Mucosa of gallbladder (tissue), 1 donor: ENCODE results near the gene MTARC2. TPM values are rescaled to one million over a fixed set of nuclear protein-coding genes. Genes with fewer than 3 reads are reported as not detected.

Experiments
- DNase-seq: peaks from one replicate; pipeline ENCODE4 v3.0.0-alpha.2; 2020; ENCODE audit warnings: low spot score
- total RNA-seq: library from RNA; stranded (reverse); gene quantifications from one replicate; pipeline ENCODE4 v1.2.1, GENCODE V29; 2021
- donor health status: DM: no; HTN: no; CAD: no.

The MTARC2 gene
- total RNA-seq, 1 donor from 2014 or later: 78.0 TPM

DNA sequence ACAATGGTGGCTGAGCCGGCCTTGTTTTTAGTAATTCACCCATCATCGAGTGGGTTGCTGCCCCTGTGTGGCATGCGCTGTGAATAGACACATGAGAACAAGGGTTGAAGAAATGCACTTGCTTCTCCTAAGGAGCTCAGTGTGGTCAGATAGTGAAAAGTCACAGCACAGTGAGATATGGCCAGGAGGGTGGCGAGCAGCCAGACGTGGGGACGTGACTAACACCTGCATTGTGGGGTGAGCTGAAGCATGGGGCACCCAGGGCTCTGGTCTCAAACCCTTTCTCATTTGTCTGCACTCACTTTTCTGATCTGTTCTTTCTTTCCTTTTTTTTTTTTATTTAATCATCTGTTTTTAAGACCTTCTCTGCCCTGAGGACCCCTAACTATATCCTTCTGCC is 52.1 kb downstream of the MTARC2 start:
- no peak for DNase-seq

DNA sequence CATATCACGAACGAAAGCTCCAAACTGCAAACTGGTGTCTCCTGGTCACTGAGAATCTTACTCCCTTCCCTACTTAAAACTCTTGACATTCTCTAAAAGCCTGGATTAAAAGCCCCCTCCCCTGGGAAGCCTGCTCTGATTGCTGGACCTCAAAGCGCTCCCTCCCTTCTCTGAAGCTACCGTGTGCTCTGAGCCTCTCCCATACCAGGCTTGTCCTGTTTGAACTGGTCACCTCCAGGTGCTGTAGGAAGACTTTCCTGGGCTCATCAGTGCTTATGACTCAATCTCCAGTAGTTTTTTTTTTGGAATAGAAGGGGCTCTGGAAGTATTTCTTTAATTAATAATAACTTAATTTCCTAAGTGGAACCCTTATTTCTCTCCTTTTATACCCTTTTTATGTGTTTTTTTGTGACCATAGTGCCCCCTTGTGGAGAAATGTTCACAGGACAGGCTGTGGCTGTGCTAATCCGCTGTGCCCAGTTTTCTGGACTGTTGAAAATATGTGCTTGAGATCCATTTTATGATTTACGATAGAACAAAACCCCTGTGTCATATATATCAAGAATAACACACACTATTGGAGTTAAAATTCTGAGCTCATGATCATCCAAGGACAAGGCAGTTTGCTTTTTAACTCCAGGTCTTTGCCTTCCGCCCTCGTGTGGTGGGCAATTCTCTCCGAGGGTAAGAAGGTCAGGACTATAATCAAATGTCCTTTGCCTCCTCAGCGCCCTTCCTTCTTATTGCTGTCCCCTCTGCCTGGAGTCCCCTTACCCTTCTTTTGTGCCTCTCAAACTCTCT is 55.5 kb downstream of the MTARC2 start:
- peak; percentile 21 for DNase-seq

- DNase-seq: no peak
These were observed 56.1 kb downstream of the MTARC2 start for GRCh38 chr1:220804202-220804586.

DNA sequence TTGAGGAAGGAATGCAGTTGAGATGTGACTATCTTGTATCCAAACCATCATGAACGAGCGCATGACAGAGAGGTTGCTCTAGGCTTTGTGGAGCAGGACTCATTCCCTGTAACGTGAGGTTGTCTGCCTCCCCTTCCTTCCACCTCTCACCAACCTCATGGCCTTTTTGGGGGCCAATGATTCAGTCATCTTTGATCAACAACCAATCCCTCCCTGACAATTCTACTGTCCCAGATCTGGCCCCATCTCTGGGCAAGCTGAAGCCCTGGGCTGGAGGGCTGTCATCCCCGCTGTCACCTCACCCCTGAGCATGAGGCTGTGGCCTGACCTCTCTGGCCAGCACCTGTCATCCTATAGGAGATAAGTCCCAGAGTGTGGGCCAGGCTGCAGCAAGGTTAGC is 58.3 kb downstream of the MTARC2 start:
- DNase-seq: no peak

- no peak for DNase-seq
These were observed 59.6 kb downstream of the MTARC2 start for GRCh38 chr1:220807726-220808125.

DNA sequence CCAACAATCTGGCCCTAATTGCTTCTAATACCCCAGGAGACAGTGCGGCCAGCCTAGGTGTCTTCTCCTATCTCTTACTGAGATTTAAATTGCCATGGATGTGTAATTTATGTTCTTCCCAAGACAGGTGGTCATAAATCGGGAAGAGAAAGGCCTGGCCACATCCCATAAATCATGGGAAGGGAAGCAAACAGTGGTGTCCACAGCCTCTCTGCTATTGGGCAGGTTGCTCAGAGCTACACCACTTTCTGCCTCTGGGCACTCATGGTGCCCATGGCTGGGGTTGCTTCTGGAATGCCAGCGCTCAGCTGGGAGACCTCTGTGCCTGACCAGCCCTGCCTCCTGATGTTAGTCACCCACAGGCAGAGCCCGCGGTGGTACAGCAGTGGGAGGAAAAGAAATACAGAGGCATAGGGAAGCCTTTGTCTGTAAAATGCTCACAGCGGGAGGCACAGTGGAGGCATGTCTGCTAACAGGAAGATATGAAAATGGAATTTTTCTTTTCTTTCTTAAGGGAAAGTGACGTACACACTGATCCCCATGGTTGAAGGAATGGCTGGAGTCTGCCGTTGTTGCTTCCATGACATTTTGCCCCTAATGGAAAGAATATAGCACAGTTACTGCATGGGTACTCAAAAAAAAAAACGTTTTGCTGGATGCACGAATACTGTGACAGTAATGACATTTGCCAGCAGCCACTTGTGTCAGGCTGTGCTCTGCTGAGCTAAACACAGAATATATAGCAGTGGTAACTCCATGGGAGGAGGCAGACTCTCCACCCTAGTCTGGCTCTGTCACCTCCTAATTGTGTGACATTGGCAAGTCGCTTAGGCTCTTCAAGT is 60.4 kb downstream of the MTARC2 start:
- DNase-seq: no peak

GRCh38 chr1:220809187-220809550 is 61.0 kb downstream of the MTARC2 start:
- DNase-seq: no peak

DNA sequence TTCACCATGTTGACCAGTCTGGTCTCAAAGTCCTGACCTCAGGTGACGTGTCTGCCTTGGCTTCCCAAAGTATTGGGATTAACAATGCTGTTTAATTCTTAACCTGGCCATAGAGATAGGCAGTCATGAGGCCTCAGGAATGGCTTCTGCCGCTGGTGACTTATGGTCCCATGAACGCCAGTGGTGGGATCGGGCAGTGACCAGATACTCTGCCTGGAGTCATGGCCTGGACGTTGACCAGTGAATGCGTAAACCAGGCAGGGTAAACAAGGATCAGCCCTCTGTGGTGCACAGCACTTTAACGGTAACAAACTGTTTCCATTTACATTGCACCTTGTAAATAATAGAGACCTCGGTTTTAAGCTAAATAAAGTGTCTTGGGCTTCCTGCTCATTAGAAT is 61.6 kb downstream of the MTARC2 start:
- no peak for DNase-seq

DNA sequence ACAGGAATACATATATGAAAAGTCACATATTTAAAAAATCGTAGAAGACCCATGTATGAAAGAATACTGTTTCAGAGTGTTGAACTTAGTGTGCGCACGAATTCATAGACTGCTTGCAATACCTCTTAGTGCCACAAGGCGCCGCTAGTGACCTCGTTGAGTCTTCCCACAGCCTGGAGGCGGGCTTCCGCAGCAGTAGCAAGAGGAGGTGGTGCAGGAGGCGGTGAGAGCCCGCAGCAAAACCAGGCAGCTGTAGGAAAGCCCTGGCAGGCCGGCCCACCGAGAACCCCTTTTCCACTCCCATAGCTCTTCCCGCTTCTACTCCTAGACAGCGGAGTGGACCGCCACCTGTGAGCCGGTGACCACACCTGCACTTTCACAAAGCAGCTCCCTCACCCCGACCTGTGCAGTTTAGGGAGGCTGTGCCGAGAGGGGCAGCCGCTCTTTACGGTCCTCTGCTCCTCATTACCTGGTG is 62.1 kb downstream of the MTARC2 start:
- peak; percentile 83 for DNase-seq

GRCh38 chr1:220810963-220811362 is 62.8 kb downstream of the MTARC2 start:
- no peak for DNase-seq

DNA sequence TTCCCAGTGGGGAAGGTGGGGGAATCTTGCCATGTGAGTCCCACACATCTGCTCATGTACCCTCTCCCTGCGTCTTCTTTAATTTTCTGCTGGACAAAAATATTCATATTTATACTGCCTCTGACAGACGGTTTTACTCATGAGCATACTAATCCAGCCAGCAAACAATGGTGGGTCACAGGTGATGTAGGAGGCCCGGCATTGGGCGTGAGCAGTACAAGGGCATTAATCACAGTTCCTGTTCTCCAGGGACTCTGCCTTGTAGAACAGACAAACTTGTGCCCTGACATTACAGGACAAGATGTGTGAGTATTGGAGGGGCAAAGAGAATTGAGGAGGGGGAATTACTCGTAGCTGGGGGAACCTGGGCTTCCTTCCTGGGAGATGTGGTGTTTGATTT is 63.6 kb downstream of the MTARC2 start:
- no peak for DNase-seq

GRCh38 chr1:220812308-220812707 is 64.2 kb downstream of the MTARC2 start:
- no peak for DNase-seq

- no peak for DNase-seq
These were observed 64.9 kb downstream of the MTARC2 start for GRCh38 chr1:220813013-220813412.

DNA sequence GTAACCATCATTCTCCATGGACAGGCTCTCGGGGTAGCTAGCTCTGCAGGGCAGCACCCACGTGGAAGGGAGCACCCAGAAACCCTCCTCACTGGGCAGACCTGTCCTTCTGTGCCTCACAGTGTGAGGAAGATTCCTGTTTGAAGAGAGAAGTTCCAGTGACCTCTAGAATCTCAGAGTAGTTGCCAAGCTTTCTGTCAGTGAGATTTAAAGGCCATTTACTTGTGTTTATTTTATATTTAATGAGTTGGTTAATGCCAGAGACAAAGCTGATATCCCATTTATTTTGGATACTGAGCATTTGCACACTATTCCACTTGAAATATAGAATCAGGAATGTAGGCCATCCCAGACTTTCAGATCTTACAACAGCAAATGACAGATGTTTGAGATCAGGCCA is 67.3 kb downstream of the MTARC2 start:
- no peak for DNase-seq

DNA sequence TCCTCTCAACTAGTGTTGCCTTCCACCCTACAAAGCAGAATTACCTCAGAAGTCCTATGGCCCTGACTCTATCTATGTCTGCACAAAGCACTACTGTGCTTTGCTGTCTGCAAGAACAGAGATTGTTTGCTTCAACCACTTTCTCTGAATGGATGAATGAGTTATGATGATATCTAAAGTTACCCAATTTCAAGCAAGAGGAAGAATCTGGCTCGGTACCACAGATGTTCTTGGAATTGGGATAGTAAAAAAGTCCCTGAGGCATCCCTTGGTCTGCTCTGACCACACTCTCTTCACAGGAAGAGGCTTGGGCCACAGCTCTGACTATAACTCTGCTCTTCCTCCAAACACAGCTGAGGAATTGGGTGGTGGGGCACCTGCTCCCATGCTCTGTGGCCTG is 69.8 kb downstream of the MTARC2 start:
- peak; percentile 21 for DNase-seq

DNA sequence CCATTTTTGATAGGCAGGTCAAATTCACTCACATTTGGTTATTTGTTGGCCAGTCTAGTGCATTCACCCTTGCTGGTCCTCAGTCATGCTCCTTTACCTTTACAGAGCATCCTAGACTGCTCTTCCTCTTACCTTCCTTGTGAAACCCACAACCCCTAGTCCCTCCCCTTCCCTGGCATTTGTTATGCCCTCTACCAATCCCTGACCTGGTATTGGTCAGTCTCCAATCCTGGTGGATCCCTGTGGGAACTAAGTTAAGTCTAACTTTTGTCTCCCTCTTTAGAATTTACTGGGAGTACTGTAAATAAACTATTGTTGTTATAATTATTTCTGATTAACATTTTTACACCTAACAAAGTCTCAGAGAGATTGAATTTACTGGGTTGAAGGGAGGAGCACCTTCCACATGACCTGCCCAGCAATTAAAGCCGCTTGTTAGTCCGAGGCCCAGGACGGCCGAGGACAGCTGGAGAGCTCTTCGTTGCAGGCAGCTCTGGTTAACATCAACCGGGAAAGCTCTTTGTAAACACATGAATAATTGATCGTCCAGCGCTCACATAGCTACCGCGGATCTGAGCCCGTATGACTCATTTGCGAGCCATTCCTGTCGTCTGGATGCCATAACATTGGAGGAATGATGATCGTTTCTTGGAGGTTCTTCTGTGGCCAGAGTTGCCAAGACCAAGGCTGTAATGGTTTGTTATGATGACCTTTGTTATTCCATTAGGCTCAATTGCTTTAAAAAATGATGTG is 70.5 kb downstream of the MTARC2 start:
- peak; percentile 75 for DNase-seq

- peak; percentile 48 for DNase-seq
These were observed 71.4 kb downstream of the MTARC2 start for GRCh38 chr1:220819467-220820026.

DNA sequence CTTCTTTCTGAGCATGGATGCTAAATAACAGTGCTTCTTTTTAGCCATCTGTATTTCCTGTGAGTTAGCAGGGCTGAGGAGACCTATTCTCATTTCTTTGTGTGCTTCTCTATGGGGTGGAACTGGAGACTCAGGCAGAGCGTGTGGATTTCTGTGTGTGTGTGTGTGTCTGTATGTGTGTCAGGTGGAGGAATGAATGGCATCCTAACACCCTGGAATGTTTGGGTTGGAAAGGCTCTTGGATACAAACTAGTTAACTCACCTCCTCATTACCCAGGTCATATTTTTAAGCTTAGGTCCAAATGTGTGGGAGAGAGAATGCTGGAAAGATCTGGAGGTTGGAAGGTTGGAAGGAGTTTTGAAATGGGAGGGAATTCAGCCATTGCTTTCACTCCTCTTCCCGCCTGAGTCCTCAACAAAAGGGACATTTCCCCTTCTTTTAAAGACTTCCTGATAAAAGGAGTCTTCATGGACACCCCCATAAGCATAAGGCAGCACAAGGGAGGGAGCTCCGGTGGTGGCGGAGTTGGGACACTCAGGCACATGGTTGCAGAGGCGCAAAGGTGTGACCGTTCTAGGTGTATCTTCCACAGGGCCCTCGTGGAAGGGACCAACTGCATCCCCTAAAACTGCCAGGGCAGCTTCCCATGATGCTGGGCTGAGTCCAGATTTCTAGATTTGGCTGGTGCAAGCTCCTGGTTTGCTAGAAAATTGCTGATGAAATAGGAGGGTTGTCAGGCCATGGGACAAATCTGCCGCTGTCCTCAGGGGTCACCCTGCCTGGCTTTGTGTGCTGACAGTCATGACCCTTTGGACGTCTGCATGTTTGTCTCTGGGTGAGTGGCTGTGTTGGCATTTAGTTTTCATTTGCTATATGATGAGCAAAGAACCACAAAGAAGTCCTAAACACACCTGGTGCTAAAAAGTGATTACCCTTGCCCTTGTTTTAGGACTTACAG is 76.2 kb downstream of the MTARC2 start:
- no peak for DNase-seq

- DNase-seq: no peak
These were observed 77.9 kb downstream of the MTARC2 start for GRCh38 chr1:220825819-220826551.

DNA sequence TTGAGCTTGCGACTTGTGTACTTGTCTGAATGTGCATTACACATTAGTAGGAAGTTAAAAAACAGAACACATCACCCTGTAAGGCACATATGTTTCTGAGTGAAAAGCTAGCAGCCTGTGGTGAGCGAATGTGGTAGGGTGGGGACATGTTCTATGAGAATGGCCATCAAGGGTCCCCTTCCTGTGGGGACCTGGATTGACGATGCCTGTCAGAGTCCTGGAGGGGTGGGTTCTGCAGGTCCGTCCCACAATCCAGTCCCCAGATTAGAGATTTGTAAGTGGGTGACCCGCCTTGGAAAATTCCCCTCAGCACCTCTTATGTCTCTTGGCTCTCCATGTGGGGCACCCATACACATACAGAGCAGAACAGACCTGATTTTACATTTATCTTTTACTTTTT is 78.6 kb downstream of the MTARC2 start:
- DNase-seq: no peak
